Astrocyte of the hippocampus (primary cell): ENCODE results near the gene ESPN.
"Not testable (repeated sequence)": the region's sequence is repeated elsewhere in the genome, so short reads cannot be mapped to it uniquely, and the experiment has no call there.

Experiments
- DNase-seq: peaks from one replicate; pipeline ENCODE4 v3.0.0; 2011; ENCODE audit warnings: low read depth, low spot score

ESPN gene

DNA sequence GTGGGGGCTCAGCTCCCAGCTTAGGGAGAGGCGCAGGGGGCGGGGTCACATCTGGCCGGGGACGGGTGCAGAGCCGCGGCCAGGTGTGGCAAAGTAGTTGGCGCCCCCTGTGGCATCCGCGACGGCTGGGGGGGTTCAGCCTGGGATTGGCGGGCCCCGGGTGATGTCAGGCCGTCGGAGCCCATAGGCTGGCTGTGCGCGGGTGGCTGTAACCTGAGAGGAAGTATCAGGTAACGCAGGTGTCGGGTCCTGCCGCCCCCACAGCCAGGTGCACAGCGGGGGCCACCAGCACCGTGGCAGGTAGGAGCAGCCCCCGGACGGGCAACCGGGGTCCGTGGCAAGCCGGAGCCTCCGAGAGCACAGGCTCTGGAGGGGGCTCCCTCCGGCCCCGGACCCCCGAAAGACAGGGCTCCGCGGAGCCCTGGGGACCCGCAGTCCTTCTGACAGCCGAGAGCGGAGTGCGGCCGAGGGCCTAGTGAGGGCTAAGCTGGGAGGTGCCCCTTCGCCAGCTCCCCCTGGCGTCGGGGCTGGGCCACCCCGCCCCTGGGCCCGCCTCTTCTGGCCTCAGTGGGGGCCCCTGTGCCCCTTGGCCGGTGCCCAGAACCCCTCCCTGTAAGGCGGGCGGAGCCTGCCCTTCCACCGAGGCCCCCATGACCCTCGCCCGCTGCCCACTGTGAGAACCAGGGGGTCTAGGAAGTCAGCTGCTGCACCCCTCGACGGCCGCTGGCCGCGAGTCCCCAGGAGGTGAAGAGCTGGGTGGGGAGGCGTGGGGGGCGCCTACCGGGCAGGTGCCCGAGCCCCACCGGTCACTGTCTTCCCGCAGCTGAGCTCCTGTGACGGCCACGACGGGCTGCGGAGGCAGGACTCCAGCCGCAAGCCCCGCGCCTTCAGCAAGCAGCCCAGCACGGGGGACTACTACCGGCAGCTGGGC, 23.5 kb downstream of the ESPN start:
- DNase-seq: no peak

GRCh38 chr1:6448749-6449631, 24.4 kb downstream of the ESPN start:
- peak; percentile 64 for DNase-seq

DNA sequence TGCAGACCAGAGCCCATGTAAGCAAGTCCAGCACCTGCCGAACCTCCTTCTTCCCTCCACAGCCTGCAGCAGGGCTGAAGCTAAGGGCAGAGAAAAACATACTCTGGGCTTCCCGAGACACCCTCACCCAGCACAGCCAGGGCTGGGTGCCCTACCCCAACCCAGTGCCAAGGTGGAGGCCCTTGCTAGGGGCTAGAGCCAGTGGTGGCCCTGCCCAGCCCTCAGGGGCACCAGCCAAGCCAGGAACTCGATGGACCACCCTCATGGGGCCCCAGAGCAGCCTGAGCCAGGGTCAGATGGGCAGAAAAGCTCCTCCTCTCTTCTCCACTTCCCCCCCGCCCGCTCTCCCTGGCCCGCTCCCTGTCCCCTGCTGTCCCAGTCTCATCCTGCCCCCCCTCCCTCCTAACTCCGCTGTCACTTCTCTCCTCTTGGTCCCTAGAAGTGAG, 25.5 kb downstream of the ESPN start:
- no peak for DNase-seq

DNA sequence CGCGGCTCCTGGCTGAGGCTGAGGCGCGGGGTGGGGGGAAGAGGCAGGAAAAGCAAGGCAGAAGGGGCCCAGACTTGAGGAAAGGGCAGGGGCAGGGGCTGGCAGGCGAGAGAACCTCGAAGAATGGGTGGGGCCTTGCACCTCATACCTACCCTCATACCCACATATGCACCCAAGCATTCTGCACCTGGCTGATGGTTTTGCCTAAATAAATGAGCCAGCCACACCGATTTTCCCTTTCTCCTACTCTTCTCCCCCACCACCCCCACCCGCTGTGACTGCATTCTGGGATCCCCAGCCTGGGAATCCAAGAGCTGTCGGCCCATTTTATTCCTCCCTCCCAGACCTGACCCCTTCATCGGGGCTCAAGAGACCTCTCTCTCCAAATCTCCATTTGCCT, 25.9 kb downstream of the ESPN start:
- DNase-seq: not testable (repeated sequence)

DNA sequence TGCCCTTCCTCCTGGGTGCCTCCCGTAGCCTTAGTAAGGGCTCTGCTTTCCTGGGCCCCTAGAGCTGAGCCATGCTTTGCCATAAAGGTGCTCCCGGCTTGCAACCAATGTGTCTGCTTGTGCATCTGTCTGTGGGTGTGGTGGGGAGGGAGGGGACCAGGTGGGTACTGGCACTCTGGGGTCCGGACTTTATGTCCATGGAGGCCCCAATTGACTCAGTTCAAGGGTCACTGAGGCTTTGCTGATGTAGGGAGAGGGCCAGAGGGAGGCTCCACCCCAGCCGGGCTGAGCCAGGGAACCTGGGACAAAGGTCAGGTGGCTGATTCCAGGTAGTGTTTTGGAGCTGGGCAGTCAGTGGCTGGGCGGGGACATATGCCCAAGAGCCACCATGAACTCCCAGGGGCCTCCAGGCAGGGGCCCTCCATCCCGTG, 26.4 kb downstream of the ESPN start:
- no peak for DNase-seq

DNA sequence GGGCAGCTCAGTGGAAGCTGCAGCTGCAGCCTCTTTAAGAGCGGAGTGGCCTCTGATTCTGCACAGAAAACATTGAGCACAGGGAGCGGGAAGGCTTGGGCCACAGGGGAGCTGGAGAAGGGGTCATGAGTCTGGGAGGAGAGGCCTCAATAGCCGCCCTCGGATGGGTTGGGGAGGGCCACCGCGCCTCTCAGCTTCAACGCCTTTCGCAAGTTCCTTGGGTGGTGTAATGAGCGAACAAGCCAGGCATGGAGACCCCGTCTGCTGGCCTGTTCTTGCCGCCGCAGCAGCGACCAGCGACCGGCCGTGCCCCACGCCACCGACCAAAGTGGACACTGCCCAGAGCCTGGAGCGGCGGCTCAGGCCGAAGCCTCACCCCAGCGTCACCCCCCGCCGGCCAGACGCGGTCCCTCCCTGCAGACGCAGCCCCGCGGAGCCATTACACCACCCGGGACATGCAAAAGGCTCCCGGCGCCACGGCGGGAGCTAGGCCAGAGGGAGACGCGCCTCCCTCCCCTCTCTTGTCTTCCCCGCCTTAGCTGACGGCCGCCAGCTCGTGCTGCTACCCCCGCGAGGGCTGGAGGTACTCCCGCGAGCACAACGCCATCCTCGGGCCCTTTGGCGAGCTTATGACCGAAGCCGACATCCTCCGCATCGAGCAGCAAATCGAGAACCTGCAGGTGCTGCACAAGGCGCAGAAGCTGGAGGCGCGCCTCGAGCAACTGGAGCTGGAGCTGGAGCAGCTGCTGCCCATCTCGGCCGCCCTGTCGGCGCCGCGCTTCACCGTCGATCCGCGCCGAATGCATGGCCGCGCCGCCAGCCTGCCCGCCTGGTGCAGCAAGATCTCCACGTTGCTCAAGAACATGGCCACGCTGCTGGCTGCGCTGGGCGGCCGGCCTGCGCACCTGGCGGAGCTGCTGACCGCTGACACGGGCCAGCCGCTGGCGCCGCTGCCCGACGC, 29.6 kb downstream of the ESPN start:
- peak; percentile 44 for DNase-seq

DNA sequence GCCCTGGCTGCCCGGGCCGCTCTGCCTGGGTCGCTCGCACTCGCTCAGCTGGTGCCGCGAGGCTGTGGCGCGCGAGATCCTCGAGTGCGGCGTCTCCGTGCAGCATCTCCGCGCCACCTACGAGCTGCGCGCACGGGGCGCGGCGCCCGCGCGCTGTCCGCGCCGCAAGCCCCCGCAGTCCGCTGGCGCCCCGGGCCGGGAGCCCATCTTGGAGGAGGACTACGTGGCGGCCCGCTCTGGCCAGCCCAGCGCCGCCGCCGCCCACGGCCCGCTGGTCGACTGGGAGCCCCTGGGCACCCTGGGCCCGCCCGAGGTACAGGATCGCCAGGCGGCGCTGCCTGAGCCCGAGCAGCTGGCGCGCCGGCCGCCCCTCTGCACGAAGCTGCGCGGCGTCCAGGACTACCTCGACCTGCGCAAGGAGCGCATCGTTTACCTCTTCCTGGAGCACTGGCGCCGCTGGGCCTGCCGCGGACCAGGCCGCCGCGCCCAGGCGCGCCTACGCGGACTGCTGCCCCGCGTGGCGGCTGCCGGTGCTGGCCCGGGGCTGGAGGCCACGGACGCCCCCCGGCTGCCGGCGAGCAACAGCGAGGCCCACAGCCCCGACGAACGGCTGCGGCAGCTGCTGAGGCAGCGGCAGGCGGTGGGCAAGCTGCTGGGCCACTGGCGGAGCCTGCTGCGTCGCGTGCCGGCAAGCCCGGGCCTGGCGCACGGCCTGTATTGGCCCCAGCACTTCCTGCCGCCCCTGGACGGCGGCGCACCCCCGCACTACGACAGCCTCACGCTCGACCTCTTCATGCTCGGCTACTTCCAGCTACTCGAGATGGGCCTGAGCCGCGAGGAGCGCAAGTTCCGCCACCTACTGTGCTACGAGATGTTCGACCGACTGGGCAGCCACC, 30.5 kb downstream of the ESPN start:
- peak; percentile 57 for DNase-seq

- DNase-seq: not testable (repeated sequence)
Measured at GRCh38 chr1:6455752-6456520, 31.4 kb downstream of the ESPN start.

- no peak for DNase-seq
Measured at GRCh38 chr1:6456800-6457466, 32.4 kb downstream of the ESPN start.

- peak; percentile 43 for DNase-seq
Measured at GRCh38 chr1:6459850-6460265, 35.3 kb downstream of the ESPN start.

GRCh38 chr1:6460301-6461050, 35.9 kb downstream of the ESPN start:
- DNase-seq: peak; percentile 28

DNA sequence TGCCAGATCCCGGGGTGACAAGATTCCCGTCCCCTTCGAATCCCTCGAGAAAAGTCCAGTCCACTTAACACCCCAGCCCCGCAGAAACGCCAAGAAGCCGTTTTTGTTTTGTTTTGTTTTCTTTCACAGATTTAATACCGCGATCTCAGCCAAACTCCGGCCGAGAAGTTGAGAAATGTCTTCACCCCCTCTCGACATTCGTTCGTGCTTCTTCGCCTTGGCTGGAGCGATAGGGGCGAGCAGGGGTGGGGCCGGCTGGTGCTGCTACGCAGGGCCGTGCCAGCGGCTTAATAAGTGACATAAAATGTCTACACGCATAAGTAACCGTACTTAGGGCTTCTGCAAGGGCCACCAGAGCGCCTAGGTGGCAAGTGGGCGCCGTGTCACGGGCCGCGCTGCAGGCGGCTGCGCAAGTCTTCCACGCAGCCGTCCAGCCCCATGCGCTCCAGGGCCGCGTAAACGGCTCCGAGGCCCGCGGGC, 36.5 kb downstream of the ESPN start:
- no peak for DNase-seq

DNA sequence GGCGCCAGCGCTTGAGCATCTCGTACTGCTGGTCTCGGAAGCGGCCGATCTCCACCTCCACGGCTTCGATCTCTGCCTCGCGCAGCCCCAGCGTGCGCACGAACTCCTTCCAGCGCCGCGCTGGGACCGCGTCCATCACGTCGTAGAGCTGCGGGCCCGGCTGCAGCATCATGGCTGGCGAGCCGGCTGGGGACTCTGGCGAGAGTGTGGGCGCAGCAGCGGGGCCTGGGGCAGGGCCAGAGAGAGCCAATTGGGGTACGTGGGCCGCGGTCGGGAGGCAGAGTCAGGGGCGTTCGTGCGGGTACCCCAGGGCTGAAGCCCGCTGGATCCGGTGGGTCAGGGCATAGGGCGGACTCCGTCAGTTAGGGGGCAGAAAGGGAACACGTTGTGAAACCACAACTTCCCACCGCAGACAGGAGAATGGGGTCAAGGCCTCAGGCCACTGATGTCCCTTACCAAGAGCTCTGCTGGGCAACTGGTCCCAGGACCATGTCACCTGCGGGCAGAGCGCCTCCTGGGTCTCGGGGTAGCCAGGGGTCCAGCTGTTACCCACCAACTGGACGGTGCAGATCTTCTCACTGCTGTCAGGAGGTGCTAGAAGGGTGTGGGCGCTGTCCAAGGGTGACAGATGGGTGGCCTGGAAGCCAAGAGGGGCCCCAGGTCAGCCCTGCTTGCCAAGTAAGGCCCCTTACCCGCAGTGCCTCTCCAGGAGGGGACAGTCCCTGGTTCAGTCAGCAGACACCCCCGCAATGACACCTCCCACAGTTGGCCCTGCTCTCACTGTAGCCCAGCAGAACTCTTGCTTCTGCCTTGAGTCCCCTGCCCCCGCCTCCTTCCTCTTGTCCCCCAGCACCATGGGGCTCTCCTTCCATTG, 37.2 kb downstream of the ESPN start:
- DNase-seq: no peak

- no peak for DNase-seq
Measured at GRCh38 chr1:6462412-6463119, 38.0 kb downstream of the ESPN start.

- DNase-seq: no peak
Measured at GRCh38 chr1:6463120-6463412, 38.5 kb downstream of the ESPN start.

DNA sequence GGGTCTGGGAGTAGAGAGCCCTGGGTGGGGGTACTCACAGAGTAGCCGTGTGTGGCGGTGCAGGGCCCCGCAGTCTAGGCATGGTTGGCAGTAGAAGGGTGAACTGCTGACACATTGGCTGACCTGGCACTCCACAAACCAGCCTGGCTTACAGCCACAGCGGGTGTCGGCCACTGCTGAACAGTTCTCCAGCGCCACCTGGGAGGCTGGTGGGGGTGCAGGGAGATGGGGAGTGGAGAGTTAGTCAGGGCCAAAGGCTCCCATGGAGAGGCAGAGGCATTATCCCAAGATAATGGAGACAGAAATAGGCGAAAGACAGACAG, 39.9 kb downstream of the ESPN start:
- DNase-seq: peak; percentile 49

DNA sequence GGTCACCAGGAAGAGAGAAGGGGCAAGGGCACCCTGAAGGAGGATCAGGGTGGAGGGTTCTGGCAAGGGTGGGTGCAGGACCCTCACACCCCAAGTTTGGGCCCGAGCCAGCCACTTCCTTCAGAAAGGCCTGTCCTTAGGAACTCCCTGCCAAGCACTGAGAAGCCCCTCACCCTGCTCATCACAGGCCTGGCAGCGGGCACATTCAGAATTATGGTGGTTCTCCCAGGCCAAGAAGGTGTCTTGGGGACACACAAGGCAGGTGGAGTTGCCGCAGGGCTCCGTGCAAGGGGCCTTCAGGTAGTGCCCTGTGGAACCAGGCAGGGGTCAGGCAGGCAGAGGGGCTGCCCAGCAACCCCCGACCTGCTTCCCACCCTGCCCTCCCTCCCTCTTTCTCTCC, 40.3 kb downstream of the ESPN start:
- DNase-seq: no peak
